Right atrium auricular region (tissue), 2 donors: Measurements from ENCODE around the gene XRCC6. TPM values are rescaled to one million over a fixed set of nuclear protein-coding genes. Genes with fewer than 3 reads are reported as not detected.
"Not testable (repeated sequence)": the region's sequence is repeated elsewhere in the genome, so short reads cannot be mapped to it uniquely, and the experiment has no call there.

ENCODE experiments used
- DNase-seq: peaks from one replicate; pipeline ENCODE4 v3.0.0-alpha.2; 2019; ENCODE audit warnings: low spot score
- H3K27ac ChIP-seq, 2 donors: fragments of 200-600 bp; sonication (generic); 1 replicate in 1 of 2; 2 replicates in 1 of 2; pipeline ENCODE4 v1.5.1; 2016 to 2019
- H3K27me3 ChIP-seq, 2 donors: fragments of 200-600 bp; sonication (generic); one replicate each; pipeline versions ENCODE4 v1.5.1 to v1.6.0; 2017 to 2019
- H3K36me3 ChIP-seq: fragments of 200-600 bp; sonication (generic); one replicate; pipeline ENCODE4 v1.5.1; 2016
- H3K4me1 ChIP-seq, 2 donors: fragments of 200-600 bp; sonication (generic); one replicate each; pipeline versions ENCODE4 v1.5.1 to v1.6.0; 2017 to 2019
- H3K4me3 ChIP-seq, 2 donors: fragments of 200-600 bp; sonication (generic); 1 replicate in 1 of 2; 2 replicates in 1 of 2; pipeline ENCODE4 v1.5.1; 2017 to 2019; ENCODE audit warnings: mild to moderate bottlenecking in 1 of 2, moderate library complexity in 1 of 2
- H3K9me3 ChIP-seq, 2 donors: fragments of 200-600 bp; sonication (generic); one replicate each; pipeline ENCODE4 v1.5.1; 2019
- CTCF ChIP-seq, 2 donors: fragments of 200-600 bp; sonication (generic); IDR thresholded peaks; one replicate each; pipeline ENCODE4 v1.5.1; 2019; ENCODE audit warnings: antibody characterized with exemption in 2 of 2
- total RNA-seq, 2 donors: library from RNA; depleted of rRNA; stranded (reverse); fragments of >200 nt; gene quantifications; one replicate each; pipeline ENCODE4 v1.1.0, GENCODE V29; 2016

Gene XRCC6
- total RNA-seq, 2 donors from 2014 or later, result 161 to 174 TPM

DNA sequence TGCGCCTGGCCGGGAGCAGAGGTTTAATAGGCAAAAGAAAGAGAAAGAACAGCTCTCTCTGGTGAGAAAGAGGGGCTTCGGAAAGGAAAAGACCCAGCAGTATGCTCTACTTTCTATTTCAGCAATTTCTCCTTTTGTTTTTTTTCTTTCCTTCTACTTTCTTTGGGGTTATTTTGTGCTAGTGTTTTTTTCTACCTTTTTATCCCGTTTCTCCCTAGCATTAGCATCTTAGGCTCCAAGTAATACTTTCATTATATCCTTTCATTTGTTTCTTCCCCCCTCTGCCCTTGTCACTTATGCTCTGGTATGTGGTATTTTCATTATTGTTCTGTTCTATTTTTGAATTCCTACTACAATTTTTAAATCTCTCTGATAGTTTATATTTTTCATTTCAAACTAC, 63.1 kb downstream of the XRCC6 start:
- TF ChIP-seq CTCF (IDR thresholded peaks at IDR 0.05), result no peak
- Histone ChIP-seq H3K9me3 (no peaks in the 10 kb centered on the region), H3K4me1 (peaks cover 0 to 27% of the 10 kb centered on the region in 2 donors), H3K4me3 (no peak overlapping the region), H3K27ac (no peak overlapping the region), H3K36me3 (peaks cover 16% of the 10 kb centered on the region), H3K27me3 (no peaks in the 10 kb centered on the region)
- DNase-seq, result no peak

GRCh38 chr22:41686890-41687289, 65.8 kb downstream of the XRCC6 start:
- H3K4me3 ChIP-seq, H3K9me3 ChIP-seq, H3K27me3 ChIP-seq, H3K27ac ChIP-seq, H3K36me3 ChIP-seq, DNase-seq: not testable (repeated sequence)
- H3K4me1 ChIP-seq, result peaks cover 0 to 33% of the 10 kb centered on the region in 2 donors

DNA sequence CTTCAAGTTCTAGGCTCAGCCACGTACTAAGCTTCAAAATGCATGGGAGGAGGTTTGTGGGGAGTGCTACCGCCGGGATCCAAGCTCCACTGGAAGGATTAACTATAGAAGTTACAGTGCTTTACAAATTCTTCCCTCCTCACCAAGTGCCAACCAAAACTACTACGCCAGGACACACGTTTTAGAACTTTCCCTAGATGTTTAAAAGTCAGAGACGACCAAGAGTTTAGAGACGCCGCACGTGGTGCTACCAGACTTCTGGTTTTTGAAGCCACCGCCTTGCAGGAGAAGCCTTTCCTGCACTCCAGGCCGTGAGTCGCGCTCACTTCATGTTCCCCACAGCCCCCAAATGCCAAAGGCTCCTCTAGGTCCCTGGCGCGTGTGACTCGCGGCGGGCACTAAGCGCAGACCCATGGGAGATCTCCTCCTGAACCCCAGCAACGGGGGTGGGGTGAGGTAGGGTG, 66.8 kb downstream of the XRCC6 start:
- peak overlapping the region; percentile 94 to 95 for H3K27ac ChIP-seq
- no peaks in the 10 kb centered on the region for H3K9me3 ChIP-seq
- no peaks in the 10 kb centered on the region for H3K36me3 ChIP-seq
- peaks cover 0 to 29% of the 10 kb centered on the region in 2 donors for H3K4me1 ChIP-seq
- no peaks in the 10 kb centered on the region for H3K27me3 ChIP-seq
- no peak for DNase-seq
- H3K4me3 ChIP-seq, result peak overlapping the region; percentile 75 to 76
- no peak for TF ChIP-seq CTCF (IDR thresholded peaks at IDR 0.05)

DNA sequence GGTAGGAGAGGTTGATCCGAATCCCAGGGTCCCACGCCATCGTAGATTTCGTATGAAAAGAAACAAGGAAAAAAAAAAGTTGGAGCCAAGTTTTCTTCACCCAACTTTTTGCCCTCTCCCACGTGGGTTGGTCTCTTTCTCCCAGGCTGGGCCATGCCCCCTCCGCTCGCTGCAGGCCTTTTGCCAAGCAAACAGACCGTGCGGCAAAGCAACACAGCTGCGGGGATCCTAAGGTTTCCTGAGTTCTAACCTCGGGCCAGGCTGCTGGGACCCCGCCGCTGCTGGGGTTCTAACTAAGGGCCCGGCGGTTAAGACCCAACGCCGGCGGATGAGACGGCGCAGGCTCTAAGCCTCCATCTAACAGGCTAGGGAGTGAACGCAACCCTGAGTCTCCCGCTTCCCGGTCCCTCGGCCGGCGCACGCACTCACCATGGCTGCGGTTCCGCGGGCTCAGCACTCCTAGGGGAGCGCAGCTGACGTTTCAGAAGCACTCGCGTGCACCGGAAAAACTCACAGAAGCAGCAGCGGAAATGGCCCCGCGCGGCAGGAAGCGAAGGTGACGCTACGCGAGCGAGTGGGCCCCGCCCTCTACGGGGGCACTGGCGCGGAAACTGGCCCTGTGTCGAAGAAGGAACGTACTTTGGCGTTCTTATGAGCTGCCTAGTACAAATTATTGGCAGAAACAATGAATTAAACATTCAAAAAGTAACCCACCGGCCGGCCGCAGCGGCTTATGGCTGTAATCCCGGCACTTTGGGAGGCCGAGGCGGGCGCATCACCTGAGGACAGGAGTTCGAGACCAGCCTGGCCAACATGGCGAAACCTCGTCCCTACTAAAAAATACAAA, 67.5 kb downstream of the XRCC6 start, which contains the start of gene SNU13:
Gene SNU13 (minus strand): TSS at position 503 of the 847 bp plus-strand sequence. CDS start 71 bp downstream, at position 432.
- Histone ChIP-seq H3K4me3 (peak within 1 kb of the TSS; percentile 75 to 76), H3K36me3 (peaks cover 3% of the 10 kb centered on the region), H3K9me3 (no peaks in the 10 kb centered on the region), H3K27me3 (no peaks in the 10 kb centered on the region), H3K27ac (peak within 1 kb of the TSS; percentile 94 to 95), H3K4me1 (peaks cover 0 to 23% of the 10 kb centered on the region in 2 donors)
- DNase-seq, result peak; percentile 95
- TF ChIP-seq CTCF (IDR thresholded peaks at IDR 0.05), result peak in 1 of 2 donors; percentile 32

- H3K9me3 ChIP-seq, result no peaks in the 10 kb centered on the region
- peaks cover 0 to 23% of the 10 kb centered on the region in 2 donors for H3K4me1 ChIP-seq
- H3K27ac ChIP-seq, result no peak overlapping the region
- H3K27me3 ChIP-seq, result no peaks in the 10 kb centered on the region
- TF ChIP-seq CTCF (IDR thresholded peaks at IDR 0.05), result no peak
- H3K36me3 ChIP-seq, result peaks cover 10% of the 10 kb centered on the region
- no peak overlapping the region for H3K4me3 ChIP-seq
- no peak for DNase-seq
Measured at GRCh38 chr22:41690476-41690875, 69.4 kb downstream of the XRCC6 start.

DNA sequence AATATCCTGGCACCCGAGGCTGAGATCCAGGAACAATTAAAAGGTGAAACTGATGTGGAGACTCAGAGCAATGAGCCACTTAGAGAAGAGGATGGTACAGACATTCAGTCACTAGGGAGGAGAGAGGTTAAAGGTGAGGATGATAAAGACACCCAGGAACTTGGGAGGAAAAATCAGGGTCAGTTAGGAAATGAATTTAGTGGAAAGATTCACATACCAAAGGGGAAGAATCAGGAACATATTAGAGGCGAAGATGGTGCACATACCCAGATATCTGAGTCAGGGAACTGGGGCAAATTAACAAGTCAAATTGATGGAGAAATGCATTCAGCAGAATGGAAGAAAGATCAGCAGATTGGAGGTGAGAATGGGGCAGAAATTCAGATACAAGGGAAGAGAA, 74.1 kb downstream of the XRCC6 start:
- no peak overlapping the region for H3K27ac ChIP-seq

More for the DNA sequence above, 74.1 kb downstream of the XRCC6 start:
- H3K36me3 ChIP-seq, result peaks cover 10% of the 10 kb centered on the region
- DNase-seq, result no peak
- no peak for TF ChIP-seq CTCF (IDR thresholded peaks at IDR 0.05)
- no peaks in the 10 kb centered on the region for H3K9me3 ChIP-seq
- no peaks in the 10 kb centered on the region for H3K27me3 ChIP-seq
- H3K4me1 ChIP-seq, result peaks cover 0 to 22% of the 10 kb centered on the region in 2 donors
- no peak overlapping the region for H3K4me3 ChIP-seq
